ENCODE results near the gene TAL2.

The TAL2 gene

GRCh38 chr9:105711867-105712266, 49.6 kb downstream of the TAL2 start:
- DNase-seq (ENCODE audit: low read depth) = no peak
- TF ChIP-seq CTCF (IDR thresholded peaks at IDR 0.05; ENCODE audit: control insufficient read depth, insufficient read depth, low read depth, low read length, missing control alignments) = no peak
- H3K4me3 ChIP-seq (ENCODE audit: control insufficient read depth, low read depth, low read length) = no peak overlapping the region

- TF ChIP-seq CTCF (IDR thresholded peaks at IDR 0.05; ENCODE audit: control insufficient read depth, insufficient read depth, low read depth, low read length, missing control alignments) = no peak
Measured at GRCh38 chr9:105712297-105712696, 50.0 kb downstream of the TAL2 start.

More at GRCh38 chr9:105712297-105712696, 50.0 kb downstream of the TAL2 start:
- no peak for DNase-seq (ENCODE audit: low read depth)
- H3K4me3 ChIP-seq (ENCODE audit: control insufficient read depth, low read depth, low read length) = no peak overlapping the region

All from AG09309 (cell line).